GM19023 (cell line): ENCODE results near the gene CSMD2.
"Not testable (repeated sequence)": the region's sequence is repeated elsewhere in the genome, so short reads cannot be mapped to it uniquely, and the experiment has no call there.

Source experiments
- ATAC-seq: cut with Tn5 transposase; IDR thresholded peaks from one replicate; pipeline ENCODE4 v1.9.1; 2021; ENCODE audit warnings: mild to moderate bottlenecking, moderate library complexity; ENCODE audit not compliant: unreplicated experiment

CSMD2 gene

DNA sequence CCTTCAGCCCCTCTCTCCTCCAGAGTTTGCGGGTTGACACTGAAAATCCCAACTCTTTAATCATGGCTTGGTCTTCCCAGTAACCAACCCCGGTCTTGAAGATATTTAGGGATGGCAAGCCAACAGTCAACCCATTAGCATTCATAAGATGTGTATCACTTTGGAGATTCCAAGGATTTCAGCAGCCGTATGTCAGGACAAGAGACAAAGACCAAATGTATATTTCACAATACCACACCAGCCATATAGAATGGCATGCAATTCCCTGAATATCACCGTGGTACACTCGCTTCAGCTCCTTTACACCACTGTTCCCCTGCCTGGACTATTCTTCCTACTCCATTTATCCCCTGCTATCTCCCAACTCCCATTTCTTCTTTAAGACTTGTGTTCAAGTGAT is 109.2 kb downstream of the CSMD2 start:
- no peak for ATAC-seq

DNA sequence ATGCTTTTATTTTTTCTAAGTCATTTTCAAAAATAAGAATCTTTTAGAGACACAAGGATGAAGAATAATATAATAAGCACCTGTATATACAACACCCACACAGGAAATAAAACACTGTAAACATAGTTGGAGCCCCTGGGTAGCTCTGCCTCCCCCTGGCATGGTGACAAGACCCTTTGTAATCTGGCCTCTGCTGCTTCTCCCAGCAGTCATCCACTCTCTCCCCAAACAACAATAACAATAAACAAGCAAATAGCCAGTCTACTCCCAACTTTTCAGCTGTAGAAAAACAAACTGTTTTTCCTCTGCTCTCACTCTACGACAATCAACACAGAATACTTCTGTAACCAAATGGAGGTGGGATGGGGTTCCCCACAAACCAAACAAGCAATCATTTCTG is 110.1 kb downstream of the CSMD2 start:
- ATAC-seq: no peak

DNA sequence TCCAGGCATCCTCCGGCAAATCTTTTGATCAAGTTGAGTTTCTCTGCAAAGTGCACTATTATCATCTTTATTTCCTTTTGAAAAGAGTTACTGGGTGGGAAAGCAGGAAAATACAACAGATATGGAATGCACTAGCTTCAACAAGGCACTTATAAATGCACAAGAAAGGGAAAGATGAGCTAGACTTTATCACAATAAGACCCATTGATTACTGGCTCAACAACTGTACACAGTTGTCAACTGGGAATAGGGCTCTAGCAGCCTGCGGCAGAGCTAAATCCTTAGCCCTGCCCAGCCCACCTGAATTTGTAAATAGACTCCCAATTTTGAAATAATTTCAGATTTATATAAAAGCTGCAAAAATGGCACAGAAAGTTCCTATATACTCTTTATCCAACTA is 111.4 kb downstream of the CSMD2 start:
- ATAC-seq: no peak

DNA sequence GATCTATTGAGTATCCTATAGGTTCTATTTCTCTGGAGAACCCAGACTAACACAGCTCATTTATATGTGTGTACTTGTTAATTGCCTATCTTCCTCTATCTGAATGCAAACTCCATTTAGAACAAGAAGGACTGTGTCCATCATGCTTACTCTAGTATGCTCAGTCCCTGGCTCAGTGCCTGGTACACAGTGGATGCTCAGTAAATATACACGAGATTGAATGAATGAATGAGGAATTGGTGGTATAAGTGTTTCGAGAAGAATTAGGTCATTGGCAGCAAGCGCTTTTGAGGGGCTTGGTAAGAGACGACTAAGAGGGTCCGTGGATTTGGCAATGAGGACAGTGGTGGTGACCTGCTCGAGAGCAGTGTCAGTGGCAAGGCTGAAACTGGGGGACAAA is 112.5 kb downstream of the CSMD2 start:
- no peak for ATAC-seq

DNA sequence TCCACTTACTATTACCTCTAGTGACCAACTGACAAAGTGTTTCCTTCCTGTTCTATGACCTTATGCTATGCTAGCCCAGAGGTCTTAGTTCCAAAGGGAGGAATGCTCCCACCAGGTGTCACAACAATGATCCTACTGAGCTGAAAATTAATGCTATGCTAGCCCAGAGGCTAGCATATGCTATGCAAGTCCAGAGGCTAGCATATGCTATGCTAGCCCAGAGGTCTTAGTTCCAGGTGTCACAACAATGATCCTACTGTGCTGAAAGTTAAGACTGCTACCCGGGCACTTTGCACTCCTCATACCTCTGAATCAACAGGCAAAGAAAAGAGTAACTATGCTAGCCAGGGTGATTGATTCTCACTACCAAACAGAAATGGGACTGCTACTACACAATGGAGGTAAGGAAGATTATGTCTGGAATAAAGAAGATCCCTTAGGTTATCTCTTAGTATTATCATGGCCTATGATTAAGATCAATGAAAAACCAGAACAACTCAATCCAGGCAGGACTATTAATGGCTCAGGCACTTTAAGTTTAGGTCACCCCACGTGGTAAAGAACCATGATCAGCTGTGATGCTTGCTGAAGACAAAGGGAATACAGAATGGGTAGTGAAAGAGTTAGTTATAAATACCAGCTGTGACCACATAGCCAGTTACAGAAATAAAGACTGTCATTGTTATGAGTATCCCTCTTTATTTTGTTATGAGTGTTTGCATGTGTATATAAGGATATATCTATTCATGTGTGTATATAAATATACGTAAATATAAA is 114.1 kb downstream of the CSMD2 start:
- no peak for ATAC-seq

DNA sequence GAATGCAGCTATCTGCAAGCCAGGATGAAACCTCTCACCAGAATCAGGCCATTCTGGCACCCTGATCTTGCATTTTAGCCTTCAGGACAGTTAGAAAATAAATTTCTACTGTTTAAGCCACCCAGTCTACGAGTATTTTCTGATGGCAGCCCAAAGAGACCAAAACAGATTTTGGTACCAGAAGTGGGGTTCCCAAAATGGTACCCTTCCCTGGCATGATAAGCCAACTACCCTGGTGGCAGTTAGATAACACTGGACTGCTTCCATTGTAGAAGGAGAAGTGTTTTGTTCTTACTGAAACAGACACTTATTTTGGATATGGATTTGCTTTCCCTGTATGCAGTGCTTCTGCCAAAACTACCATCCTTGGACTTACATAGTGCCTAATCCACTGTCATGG is 115.0 kb downstream of the CSMD2 start:
- no peak for ATAC-seq

DNA sequence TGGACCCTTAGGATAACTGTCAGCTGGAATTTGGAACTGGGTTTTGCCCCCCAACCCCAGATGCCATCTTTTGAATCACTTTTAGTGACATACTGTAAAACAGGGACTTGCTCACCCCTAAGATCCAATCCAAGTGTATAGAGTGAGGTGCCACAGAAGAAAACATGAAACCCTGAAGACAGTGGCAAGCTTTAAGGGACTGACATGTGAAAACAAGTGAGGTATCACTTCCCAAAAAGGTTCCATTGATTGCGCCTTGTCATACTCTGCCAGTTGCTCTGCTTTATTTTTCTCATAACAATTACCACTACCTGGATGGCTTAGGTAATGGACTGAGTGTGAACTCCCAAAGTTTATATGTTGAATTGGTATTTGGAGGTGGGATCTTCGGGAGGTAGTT is 115.6 kb downstream of the CSMD2 start:
- ATAC-seq: no peak

DNA sequence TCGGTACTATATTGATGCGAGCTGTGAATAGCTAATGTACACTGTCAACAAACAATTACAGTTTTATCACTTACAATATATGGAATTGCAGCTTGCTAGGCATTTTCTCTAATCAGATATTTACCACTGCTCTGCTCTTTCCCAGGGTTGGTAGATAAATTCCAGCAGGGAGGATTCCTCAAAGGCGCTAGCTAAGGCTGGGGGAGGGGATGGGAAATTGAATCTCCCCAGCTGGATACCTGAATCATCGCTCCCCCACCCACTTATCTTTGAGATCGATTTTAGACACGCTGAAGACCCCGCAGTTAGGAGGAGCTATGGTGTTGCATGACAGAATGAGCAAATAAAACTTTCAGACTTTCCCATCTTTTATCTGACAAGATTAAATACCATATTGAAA is 127.2 kb downstream of the CSMD2 start:
- ATAC-seq: no peak

DNA sequence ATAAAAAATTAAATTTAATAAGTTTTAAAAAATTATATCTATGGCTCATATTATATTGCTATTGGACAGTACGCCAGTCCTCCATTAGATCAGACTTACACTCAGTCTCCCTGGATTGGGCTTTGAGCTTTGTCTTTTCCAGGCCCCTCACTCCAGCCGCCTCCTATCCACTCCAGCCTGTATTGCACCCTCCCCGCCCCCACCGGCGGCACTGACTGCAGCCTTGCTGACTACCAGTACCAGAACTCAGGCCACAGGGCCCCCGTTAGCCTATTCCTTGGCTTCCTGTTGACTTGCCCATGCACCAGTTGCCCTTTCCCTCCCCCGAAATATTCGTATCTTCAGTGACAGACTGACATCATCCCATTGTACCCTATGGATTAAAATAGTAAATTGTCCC is 127.9 kb downstream of the CSMD2 start:
- no peak for ATAC-seq

DNA sequence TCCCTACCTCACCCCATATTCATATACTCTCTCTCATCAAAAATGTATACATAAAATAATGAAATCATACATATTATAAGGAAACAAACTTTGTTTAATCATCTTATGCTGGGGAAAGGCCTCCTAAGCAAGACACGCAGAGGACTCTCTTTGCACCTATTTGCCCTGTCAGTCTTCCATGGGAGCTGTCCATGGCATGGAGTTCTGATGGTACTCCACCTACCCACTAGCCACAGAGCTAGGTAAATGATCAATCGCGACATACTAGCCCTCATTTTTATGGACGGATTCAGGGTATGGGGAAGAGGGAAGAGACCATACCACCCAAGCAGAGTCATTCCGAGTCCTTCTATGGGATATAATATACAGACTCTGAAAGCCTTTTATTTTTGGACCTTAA is 131.0 kb downstream of the CSMD2 start:
- ATAC-seq: no peak

DNA sequence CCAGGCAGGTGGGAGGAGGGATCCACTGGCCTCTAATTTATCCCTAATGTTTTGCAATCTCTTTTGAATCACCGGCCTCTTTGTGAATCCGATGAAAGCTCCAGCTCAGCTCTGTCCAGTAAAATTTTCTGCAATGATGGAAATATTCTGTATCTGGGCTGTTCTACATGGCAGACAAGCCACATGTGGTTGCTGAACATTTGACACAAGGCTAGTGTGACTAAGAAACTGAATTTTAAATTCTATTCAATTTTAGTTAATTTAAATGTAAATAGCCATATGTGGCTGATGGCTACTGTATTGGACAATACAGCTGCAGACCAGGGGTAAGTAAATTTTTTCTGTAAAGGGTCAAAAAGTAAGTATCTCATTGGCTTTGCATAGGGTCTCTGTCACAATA is 135.1 kb downstream of the CSMD2 start:
- ATAC-seq: no peak

DNA sequence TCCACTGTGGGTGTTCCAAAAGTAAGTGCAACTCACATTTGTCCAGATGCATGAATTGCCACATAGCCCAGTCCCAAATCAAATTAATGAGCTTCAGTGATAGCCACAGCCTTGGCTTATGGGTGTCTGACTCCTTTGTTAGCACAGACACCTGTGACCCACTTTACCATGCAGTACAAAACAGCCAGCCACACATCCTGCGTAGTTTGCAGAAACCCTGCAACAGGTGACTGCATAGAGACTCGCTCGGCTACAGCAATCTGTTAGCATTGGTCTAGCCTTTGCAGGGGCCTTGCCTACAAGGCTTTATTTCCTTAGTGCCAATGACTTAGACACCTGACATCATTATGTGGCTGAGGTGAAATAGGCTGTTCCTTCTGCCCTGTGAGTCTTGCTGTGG is 135.5 kb downstream of the CSMD2 start:
- no peak for ATAC-seq

DNA sequence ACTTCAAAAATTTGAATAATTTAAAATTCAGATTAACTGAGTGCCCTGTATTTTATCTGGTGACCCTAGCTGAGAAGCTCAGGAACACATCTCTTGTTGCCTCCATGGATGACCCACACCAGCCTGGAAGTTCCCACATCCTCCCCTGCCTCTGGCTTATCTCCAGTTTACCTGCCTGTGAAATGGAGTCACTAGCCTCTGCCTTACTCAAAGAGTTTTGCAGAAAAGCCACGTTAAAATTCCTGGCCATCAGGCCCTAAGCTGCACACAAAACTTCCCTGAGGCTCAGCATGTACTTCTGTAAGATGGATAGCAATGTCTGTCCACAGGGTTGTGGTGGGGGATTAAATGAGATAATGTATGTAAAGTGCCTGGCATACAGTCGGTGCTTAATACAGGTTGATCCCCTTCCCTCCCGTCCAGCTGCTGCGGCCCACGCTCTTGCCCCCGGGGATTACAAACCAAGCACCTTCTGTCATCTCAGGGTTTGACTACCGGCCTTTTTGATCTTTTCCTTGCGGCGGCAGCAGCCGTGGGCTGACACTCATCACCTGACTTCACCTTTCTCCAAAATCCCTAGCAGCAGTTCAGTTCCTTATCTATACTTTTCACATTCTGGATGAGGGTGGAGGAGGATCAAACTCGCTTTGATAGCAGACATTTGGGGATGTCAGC is 136.5 kb downstream of the CSMD2 start:
- ATAC-seq: no peak

DNA sequence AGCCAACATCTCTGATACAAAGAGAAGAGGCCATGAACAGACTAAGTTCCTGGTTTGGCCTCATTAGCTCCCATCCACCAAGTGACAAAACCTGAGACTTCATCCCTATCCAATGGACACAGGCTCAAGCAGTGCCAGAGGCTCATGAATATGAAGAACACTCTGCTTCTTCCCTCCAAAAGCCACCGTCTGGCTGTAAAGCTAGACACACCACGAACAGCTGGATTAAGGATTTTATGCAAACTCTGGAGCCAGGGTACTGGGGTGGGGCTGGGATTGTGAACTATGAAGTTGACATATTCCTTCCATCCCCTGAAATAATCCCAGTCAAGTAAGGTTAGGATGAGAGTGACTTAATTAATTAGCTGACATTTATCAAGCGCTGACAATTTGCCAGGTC is 139.4 kb downstream of the CSMD2 start:
- no peak for ATAC-seq

DNA sequence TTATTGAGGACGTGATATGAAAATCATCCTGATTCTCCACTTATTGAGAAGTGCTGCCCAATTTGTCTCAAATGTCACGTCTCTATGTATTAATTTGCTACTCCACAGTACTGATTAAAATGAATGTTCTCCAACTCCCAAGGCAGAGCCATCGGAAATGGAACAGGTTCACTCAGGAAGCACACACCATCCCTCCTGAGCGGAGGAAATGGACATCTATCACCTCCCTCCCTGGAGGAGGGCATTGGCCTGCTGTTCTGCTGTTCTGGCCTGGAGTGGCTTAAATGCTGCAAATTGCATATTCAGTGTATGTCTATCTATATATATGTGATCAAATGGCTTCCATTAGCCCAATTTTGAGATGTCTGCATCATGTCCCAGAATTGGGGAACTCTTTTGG is 140.5 kb downstream of the CSMD2 start:
- no peak for ATAC-seq

DNA sequence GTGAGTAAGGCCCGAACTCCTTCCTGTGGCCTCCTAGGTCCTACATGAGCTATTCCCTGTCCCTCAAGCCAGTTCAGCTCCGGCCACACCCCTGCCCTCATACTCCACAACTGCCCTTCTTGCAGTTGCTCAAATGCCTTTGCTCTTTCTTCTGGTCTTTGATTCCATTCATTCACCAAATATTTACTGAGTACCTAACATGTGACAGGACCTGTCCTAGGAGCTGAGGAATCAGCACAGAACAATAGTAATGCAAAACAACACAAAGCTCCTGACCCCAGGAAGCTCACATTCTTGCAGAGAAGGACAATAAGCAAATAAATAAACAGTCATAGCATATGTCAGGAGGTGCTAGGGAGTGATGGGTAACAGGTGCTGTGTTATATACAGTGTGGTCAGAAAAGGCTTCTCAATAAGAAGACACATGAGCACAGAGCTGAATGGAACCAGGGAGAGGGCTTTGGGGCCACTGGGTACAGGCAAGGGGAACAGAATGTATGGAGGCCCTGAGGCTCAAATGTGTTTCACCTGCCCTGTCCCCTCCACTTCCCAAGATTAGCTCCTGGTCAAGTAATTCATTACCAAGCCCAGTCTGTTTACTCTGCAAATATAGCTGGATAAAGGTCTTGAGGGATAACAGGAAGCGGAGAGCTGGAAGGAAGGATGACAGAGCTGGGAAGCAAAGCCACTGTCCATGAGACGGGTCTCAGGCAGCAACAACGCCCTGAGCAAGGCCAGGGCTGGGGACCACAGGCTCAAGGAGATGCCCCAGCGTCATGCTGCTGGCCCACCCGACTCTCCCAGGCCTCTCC is 145.1 kb downstream of the CSMD2 start:
- ATAC-seq: no peak

DNA sequence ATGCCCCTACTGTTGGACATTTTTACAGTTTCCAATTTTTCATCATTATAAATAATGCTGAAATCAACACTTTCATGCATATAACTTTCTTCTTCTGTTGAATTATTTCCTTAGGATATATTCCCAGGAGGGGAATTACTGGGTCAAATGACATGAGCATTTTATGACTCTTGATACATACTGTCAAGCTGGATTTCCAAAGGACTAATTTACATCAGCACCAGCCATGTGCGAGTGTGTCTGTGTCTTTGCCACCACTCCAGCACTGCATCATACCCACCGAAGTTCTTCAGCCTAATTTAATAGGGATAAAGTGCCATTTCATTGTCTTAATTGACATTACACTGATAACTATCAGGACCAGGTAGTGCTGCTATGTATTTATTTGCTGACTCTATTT is 146.7 kb downstream of the CSMD2 start:
- ATAC-seq: no peak

DNA sequence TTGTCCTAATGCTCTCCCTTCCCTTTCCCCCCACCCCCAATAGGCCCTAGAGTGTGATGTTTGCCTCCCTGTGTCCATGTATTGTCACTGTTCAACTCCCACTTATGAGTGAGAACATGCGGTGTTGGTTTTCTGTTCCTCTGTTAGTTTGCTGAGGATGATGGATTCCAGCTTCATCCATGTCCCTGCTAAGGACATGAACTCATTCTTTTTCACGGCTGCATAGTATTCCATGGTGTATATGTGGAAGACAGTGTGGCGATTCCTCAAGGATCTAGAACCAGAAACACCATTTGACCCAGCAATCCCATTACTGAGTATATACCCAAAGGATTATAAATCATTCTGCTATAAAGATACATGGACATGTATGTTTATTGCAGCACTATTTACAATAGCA is 148.7 kb downstream of the CSMD2 start:
- ATAC-seq: not testable (repeated sequence)

DNA sequence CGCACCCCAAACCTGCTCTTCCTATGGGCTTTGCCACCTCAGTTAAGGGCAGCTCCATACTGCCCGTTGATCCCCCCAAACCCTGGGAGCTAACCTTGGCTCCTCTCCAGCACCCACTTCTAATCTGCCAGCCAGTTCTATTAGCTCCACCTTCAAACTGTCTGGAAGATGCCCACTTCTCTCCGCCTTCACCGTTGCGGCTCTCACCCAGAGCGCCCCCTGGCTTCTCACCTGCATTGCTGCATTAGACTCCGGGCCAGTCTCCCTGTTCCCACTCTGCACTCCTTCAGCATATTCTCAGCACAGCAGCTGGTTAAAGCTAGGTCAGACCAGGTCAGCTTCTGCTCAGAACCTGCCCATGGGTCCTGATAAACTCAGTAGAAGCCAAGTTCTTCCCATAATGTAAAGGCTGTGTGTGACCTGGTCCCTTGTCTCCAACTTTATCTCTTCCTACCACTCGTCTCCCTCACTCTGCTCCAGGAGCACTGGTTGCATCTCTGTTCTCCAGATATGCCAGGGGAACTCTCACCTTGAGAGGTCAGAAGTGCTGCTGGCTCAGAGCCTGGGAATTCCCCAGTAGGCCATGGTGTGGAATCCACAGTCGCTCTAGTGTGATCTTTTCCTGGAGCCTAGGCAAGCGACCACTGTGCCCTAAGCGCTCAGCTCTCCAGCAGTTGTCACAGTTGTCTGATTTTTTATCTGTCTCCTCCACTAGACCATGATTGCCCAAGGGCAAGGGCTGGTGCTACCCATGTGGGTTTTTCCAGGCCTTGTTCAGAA is 150.9 kb downstream of the CSMD2 start:
- ATAC-seq: no peak

DNA sequence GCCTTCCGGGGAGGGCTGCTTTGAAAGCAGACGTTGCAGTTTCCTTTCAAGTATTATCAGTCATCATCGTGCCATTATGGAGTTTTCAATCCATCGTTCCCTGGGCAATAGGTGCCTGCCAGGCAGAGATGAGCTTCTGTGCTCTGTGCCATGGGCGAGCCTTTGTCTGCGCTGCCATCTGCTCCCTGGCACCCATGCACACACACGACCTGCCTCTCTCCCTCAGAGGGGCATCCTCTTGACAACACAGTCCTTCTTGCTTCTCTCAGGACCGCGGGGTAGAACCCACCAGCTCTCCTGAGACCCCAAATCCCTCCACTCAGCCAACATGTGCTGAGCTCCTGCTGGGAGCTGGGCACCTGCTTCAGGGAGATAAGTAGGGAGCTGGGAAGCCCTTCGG is 151.9 kb downstream of the CSMD2 start:
- ATAC-seq: no peak

DNA sequence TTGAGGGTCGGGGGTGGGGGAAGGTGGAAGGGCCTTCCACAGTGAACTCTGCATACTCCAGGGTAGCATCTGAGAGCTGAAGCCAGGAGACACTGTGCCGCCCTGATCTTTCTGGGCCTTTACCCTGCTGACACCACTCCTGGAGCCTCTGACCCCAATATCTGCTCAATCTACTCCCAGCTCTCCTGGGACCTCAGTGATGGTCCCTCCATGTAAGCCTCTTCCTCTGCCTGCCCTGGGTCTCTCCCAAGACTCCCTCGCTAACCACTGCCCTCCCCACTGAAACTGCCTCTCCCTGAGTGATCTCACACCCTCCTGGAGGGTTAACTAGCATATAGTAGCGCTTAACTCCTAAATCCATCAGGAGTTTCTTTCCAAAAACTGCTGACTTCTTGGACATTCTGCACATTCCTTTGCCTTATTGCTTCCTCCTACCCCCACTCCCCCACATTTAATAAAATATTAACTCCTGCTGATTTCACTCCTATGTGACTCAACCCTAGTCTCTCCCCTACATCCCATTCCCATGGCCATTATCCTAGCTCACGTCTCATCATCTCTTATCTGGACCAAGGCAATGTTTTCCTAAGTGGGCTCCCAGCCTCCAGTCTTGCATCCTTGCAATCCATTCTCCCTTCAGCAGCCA is 155.6 kb downstream of the CSMD2 start:
- ATAC-seq: no peak
